Activated naive CD8-positive, alpha-beta T cell treated with anti-CD3 and anti-CD28 coated beads, Interleukin-2, amount 50 U/mL, for 24 hours (primary cell): Measurements from ENCODE around the gene JAG1.

Source experiments
- ATAC-seq: fragments of 150-1000 bp; cut with Tn5 transposase; one replicate; pipeline ENCODE4 v1.10.0; 2021
- DNase-seq: peaks from one replicate; pipeline ENCODE4 v3.0.0; 2021
- H3K27ac Mint-ChIP-seq: one replicate; pipeline ENCODE4 v1.8.0; 2021; ENCODE audit warnings: mild to moderate bottlenecking, mixed read lengths
- H3K27me3 Mint-ChIP-seq: one replicate; pipeline ENCODE4 v1.8.0; 2021; ENCODE audit warnings: mixed read lengths
- H3K36me3 Mint-ChIP-seq: one replicate; pipeline ENCODE4 v1.8.0; 2021; ENCODE audit warnings: low read depth, mixed read lengths
- H3K4me1 Mint-ChIP-seq: one replicate; pipeline ENCODE4 v1.8.0; 2021; ENCODE audit warnings: mixed read lengths
- H3K4me3 Mint-ChIP-seq: one replicate; pipeline ENCODE4 v1.8.0; 2021; ENCODE audit warnings: mild to moderate bottlenecking, moderate library complexity, mixed read lengths
- H3K9me3 Mint-ChIP-seq: one replicate; pipeline ENCODE4 v1.8.0; 2021; ENCODE audit warnings: mixed read lengths

JAG1 gene

GRCh38 chr20:10645205-10645570 lies 28.6 kb downstream of the JAG1 start:
- H3K4me1 Mint-ChIP-seq: peaks cover 4% of the 10 kb centered on the region
- no peak overlapping the region for H3K4me3 Mint-ChIP-seq
- no peaks in the 10 kb centered on the region for H3K9me3 Mint-ChIP-seq
- H3K36me3 Mint-ChIP-seq: no peaks in the 10 kb centered on the region
- ATAC-seq (no peak), DNase-seq (no peak)
- H3K27me3 Mint-ChIP-seq: peaks cover 8% of the 10 kb centered on the region
- H3K27ac Mint-ChIP-seq: no peak overlapping the region

- ATAC-seq: no peak
- Mint-ChIP-seq H3K4me3 (no peak overlapping the region), H3K27me3 (peaks cover 6% of the 10 kb centered on the region), H3K9me3 (no peaks in the 10 kb centered on the region), H3K36me3 (no peaks in the 10 kb centered on the region), H3K27ac (no peak overlapping the region), H3K4me1 (peaks cover 4% of the 10 kb centered on the region)
- DNase-seq: no peak
Observed at GRCh38 chr20:10644458-10645204, 29.2 kb downstream of the JAG1 start.

- no peak overlapping the region for H3K27ac Mint-ChIP-seq
- no peaks in the 10 kb centered on the region for H3K9me3 Mint-ChIP-seq
- peaks cover 5% of the 10 kb centered on the region for H3K27me3 Mint-ChIP-seq
- H3K4me3 Mint-ChIP-seq: no peak overlapping the region
- no peak for DNase-seq
- no peaks in the 10 kb centered on the region for H3K36me3 Mint-ChIP-seq
- no peak for ATAC-seq
- peaks cover 4% of the 10 kb centered on the region for H3K4me1 Mint-ChIP-seq
Observed at GRCh38 chr20:10643560-10643873, 30.3 kb downstream of the JAG1 start.

GRCh38 chr20:10642856-10643559 lies 30.8 kb downstream of the JAG1 start:
- no peak for DNase-seq
- Mint-ChIP-seq H3K4me3 (no peak overlapping the region), H3K27me3 (peaks cover 5% of the 10 kb centered on the region), H3K9me3 (no peaks in the 10 kb centered on the region), H3K4me1 (peaks cover 4% of the 10 kb centered on the region), H3K36me3 (no peaks in the 10 kb centered on the region), H3K27ac (no peak overlapping the region)
- ATAC-seq: peak; percentile 24

- Mint-ChIP-seq H3K9me3 (no peaks in the 10 kb centered on the region), H3K27ac (no peak overlapping the region), H3K36me3 (no peaks in the 10 kb centered on the region), H3K27me3 (peaks cover 2% of the 10 kb centered on the region), H3K4me1 (peaks cover 4% of the 10 kb centered on the region), H3K4me3 (no peak overlapping the region)
- DNase-seq (no peak), ATAC-seq (no peak)
Observed at GRCh38 chr20:10641893-10642292, 31.9 kb downstream of the JAG1 start.

GRCh38 chr20:10641467-10641866 lies 32.3 kb downstream of the JAG1 start:
- no peak overlapping the region for H3K27ac Mint-ChIP-seq
- H3K9me3 Mint-ChIP-seq: no peaks in the 10 kb centered on the region
- peaks cover 2% of the 10 kb centered on the region for H3K27me3 Mint-ChIP-seq
- no peaks in the 10 kb centered on the region for H3K36me3 Mint-ChIP-seq
- no peak for DNase-seq
- no peak overlapping the region for H3K4me3 Mint-ChIP-seq
- H3K4me1 Mint-ChIP-seq: peaks cover 4% of the 10 kb centered on the region
- ATAC-seq: no peak

- Mint-ChIP-seq H3K4me3 (no peak overlapping the region), H3K27ac (no peak overlapping the region), H3K4me1 (peaks cover 4% of the 10 kb centered on the region), H3K9me3 (no peaks in the 10 kb centered on the region), H3K27me3 (peaks cover 2% of the 10 kb centered on the region), H3K36me3 (no peaks in the 10 kb centered on the region)
- no peak for DNase-seq
- ATAC-seq: no peak
Observed at GRCh38 chr20:10640897-10641296, 32.9 kb downstream of the JAG1 start.

- peaks cover 2% of the 10 kb centered on the region for H3K27me3 Mint-ChIP-seq
- no peak overlapping the region for H3K4me3 Mint-ChIP-seq
- ATAC-seq (no peak), DNase-seq (no peak)
- H3K36me3 Mint-ChIP-seq: no peaks in the 10 kb centered on the region
- H3K27ac Mint-ChIP-seq: no peak overlapping the region
- no peaks in the 10 kb centered on the region for H3K9me3 Mint-ChIP-seq
- H3K4me1 Mint-ChIP-seq: peaks cover 4% of the 10 kb centered on the region
Observed at GRCh38 chr20:10639737-10640556, 33.9 kb downstream of the JAG1 start.

GRCh38 chr20:10639077-10639736 lies 34.6 kb downstream of the JAG1 start:
- Mint-ChIP-seq H3K36me3 (no peaks in the 10 kb centered on the region), H3K27me3 (peaks cover 2% of the 10 kb centered on the region), H3K27ac (no peak overlapping the region), H3K4me3 (no peak overlapping the region), H3K4me1 (peaks cover 4% of the 10 kb centered on the region), H3K9me3 (no peaks in the 10 kb centered on the region)
- ATAC-seq (no peak), DNase-seq (no peak)

GRCh38 chr20:10637563-10637962 lies 36.2 kb downstream of the JAG1 start:
- no peaks in the 10 kb centered on the region for H3K36me3 Mint-ChIP-seq
- H3K9me3 Mint-ChIP-seq: no peaks in the 10 kb centered on the region
- no peaks in the 10 kb centered on the region for H3K27me3 Mint-ChIP-seq
- no peak for DNase-seq
- no peaks in the 10 kb centered on the region for H3K4me1 Mint-ChIP-seq
- no peak overlapping the region for H3K27ac Mint-ChIP-seq
- no peak for ATAC-seq
- H3K4me3 Mint-ChIP-seq: no peak overlapping the region

- Mint-ChIP-seq H3K27ac (no peak overlapping the region), H3K36me3 (no peaks in the 10 kb centered on the region), H3K27me3 (no peaks in the 10 kb centered on the region), H3K4me3 (no peak overlapping the region), H3K4me1 (no peaks in the 10 kb centered on the region), H3K9me3 (no peaks in the 10 kb centered on the region)
- no peak for ATAC-seq
- no peak for DNase-seq
Observed at GRCh38 chr20:10637031-10637559, 36.7 kb downstream of the JAG1 start.

GRCh38 chr20:10636326-10636818 lies 37.4 kb downstream of the JAG1 start:
- ATAC-seq (no peak), DNase-seq (no peak)
- Mint-ChIP-seq H3K36me3 (no peaks in the 10 kb centered on the region), H3K4me1 (no peaks in the 10 kb centered on the region), H3K9me3 (no peaks in the 10 kb centered on the region), H3K27me3 (no peaks in the 10 kb centered on the region), H3K4me3 (no peak overlapping the region), H3K27ac (no peak overlapping the region)

- H3K36me3 Mint-ChIP-seq: no peaks in the 10 kb centered on the region
- H3K9me3 Mint-ChIP-seq: no peaks in the 10 kb centered on the region
- no peaks in the 10 kb centered on the region for H3K27me3 Mint-ChIP-seq
- ATAC-seq (no peak), DNase-seq (no peak)
- no peak overlapping the region for H3K4me3 Mint-ChIP-seq
- no peak overlapping the region for H3K27ac Mint-ChIP-seq
- no peaks in the 10 kb centered on the region for H3K4me1 Mint-ChIP-seq
Observed at GRCh38 chr20:10635476-10636208, 38.2 kb downstream of the JAG1 start.
